Transverse colon (tissue), 4 donors: ENCODE measurements around the gene RNPEP. TPM values are rescaled to one million over a fixed set of nuclear protein-coding genes. Genes with fewer than 3 reads are reported as not detected.

Source experiments
- DNase-seq: peaks from one replicate; pipeline ENCODE4 v3.0.0-alpha.2; 2019
- H3K27ac ChIP-seq, 4 donors: fragments of 200-600 bp; sonication (generic); 2 replicates each; pipeline ENCODE4 v1.5.1; 2016 to 2018; ENCODE audit warnings: inconsistent platforms in 4 of 4
- H3K27me3 ChIP-seq: fragments of 200-600 bp; sonication (generic); 2 replicates; pipeline ENCODE4 v1.5.1; 2017; ENCODE audit warnings: inconsistent platforms
- H3K36me3 ChIP-seq, 4 donors: fragments of 200-600 bp; sonication (generic); 2 replicates each; pipeline ENCODE4 v1.5.1; 2017 to 2019; ENCODE audit warnings: inconsistent platforms in 4 of 4
- H3K4me1 ChIP-seq, 4 donors: fragments of 200-600 bp; sonication (generic); 2 replicates each; pipeline ENCODE4 v1.5.1; 2017 to 2020; ENCODE audit warnings: inconsistent platforms in 4 of 4
- H3K4me3 ChIP-seq, 4 donors: fragments of 200-600 bp; sonication (generic); 1 replicate in 1 of 4; 2 replicates in 3 of 4; pipeline versions ENCODE4 v1.5.1 to v1.6.1; 2017 to 2019; ENCODE audit warnings: inconsistent platforms in 4 of 4
- H3K9me3 ChIP-seq, 2 donors: fragments of 200-600 bp; sonication (generic); 2 replicates each; pipeline ENCODE4 v1.5.1; 2017 to 2019; ENCODE audit warnings: inconsistent platforms in 2 of 2
- CTCF ChIP-seq, 5 experiments: fragments of 200-600 bp in 3 of 5; fragments of 450-650 bp in 2 of 5; sonication (generic) in 3 of 5; IDR thresholded peaks; 1 replicate in 2 of 5; 2 replicates in 3 of 5; pipeline ENCODE4 v1.5.1; 2016 to 2017; ENCODE audit warnings: antibody characterized with exemption in 5 of 5, inconsistent platforms in 3 of 5, mild to moderate bottlenecking in 2 of 5, moderate library complexity in 1 of 5
- EP300 ChIP-seq: sonication (generic); formaldehyde crosslinking; IDR thresholded peaks from one replicate; pipeline ENCODE4 v1.6.1; 2017; ENCODE audit warnings: antibody characterized with exemption, low read depth
- POLR2A ChIP-seq: fragments of 450-650 bp; IDR thresholded peaks from one replicate; pipeline ENCODE4 v1.6.1; 2016; ENCODE audit warnings: antibody characterized with exemption, mild to moderate bottlenecking, moderate library complexity
- POLR2AphosphoS5 ChIP-seq, 3 donors: sonication (generic); formaldehyde crosslinking; IDR thresholded peaks; one replicate each; pipeline ENCODE4 v1.6.1; 2016; ENCODE audit warnings: antibody characterized with exemption in 3 of 3
- WGBS, 2 donors: methylation state at CpG; one replicate each; pipeline ENCODE4 v1.1.5; 2018; ENCODE audit warnings: low coverage in 1 of 2; 5-methylcytosine and 5-hydroxymethylcytosine counted together
- in situ Hi-C, 4 donors: fragments of 200-750 bp; cut with MboI; loops; one replicate each; pipeline versions ENCODE4 v1.15.0 to v1.15.1; 2017; ENCODE audit warnings: low sequenced_read_pairs in 3 of 4, low pct_ligation_motif_present in 1 of 4, low pct_unique_long_range_greater_than_20kb in 1 of 4
- intact Hi-C: fragments of 100-400 bp; cut with DNase I; formaldehyde crosslinking; loops from one replicate; pipeline ENCODE4 v1.15.1; 2023; ENCODE audit warnings: low total_unique reads
- total RNA-seq, 4 donors: library from RNA; depleted of rRNA; stranded (reverse); fragments of >200 nt; gene quantifications; one replicate each; pipeline ENCODE4 v1.1.0, GENCODE V29; 2016

Gene RNPEP
- total RNA-seq, 4 donors from 2014 or later = 118 to 285 (median 184) TPM

GRCh38 chr1:202012544-202013478 lies 30.4 kb downstream of the RNPEP start:
- Histone ChIP-seq H3K27ac (peak overlapping the region; percentile 91 to 94 (median 92)), H3K4me3 (peak overlapping the region; percentile 34 to 72 (median 54)), H3K27me3 (no peaks in the 10 kb centered on the region), H3K36me3 (peaks cover 0 to 24% (median 2%) of the 10 kb centered on the region in 4 donors), H3K9me3 (no peaks in the 10 kb centered on the region), H3K4me1 (peaks cover 0 to 24% (median 12%) of the 10 kb centered on the region in 4 donors)
- in situ Hi-C loops = loop anchor here in 3 of 4 donors (10.0 kb wide), 1 partner anchor 102 kb away; no protein-coding TSS in a partner anchor
- intact Hi-C loops = no loop called here
- peak; percentile 60 for DNase-seq
- no peak for TF ChIP-seq EP300
- peak in 2 of 3 donors; percentile 67 to 68 for TF ChIP-seq POLR2AphosphoS5 (IDR thresholded peaks at IDR 0.05)
- peak; percentile 47 for TF ChIP-seq POLR2A
- peak in 1 of 5 experiments; percentile 23 for TF ChIP-seq CTCF (IDR thresholded peaks at IDR 0.05)
- WGBS, 2 donors = 62% methylated on average over 35 of the region's 35 CpGs; no CpG with 5 or more reads in 1 of the 2 donors

- H3K36me3 ChIP-seq = peaks cover 0 to 24% (median 2%) of the 10 kb centered on the region in 4 donors
- DNase-seq = peak; percentile 46
- in situ Hi-C loops = loop anchor here in 3 of 4 donors (10.0 kb wide), 1 partner anchor 101 kb away; no protein-coding TSS in a partner anchor
Observed at GRCh38 chr1:202013603-202014002, 31.2 kb downstream of the RNPEP start.

GRCh38 chr1:202014060-202014459 lies 31.6 kb downstream of the RNPEP start:
- peaks cover 0 to 18% (median 10%) of the 10 kb centered on the region in 4 donors for H3K4me1 ChIP-seq

More at GRCh38 chr1:202013603-202014002, 31.2 kb downstream of the RNPEP start:
- no peaks in the 10 kb centered on the region for H3K27me3 ChIP-seq
- 58 to 75% methylated on average over 4 to 12 of the region's 12 CpGs for WGBS, 2 donors
- intact Hi-C loops = no loop called here
- H3K4me3 ChIP-seq = peak overlapping the region; percentile 34 to 72 (median 54)
- TF ChIP-seq POLR2AphosphoS5 (IDR thresholded peaks at IDR 0.05) (peak in 1 of 3 donors; percentile 57), POLR2A (no peak)
- peaks cover 0 to 20% (median 10%) of the 10 kb centered on the region in 4 donors for H3K4me1 ChIP-seq
- peak overlapping the region; percentile 91 to 94 (median 92) for H3K27ac ChIP-seq
- no peaks in the 10 kb centered on the region for H3K9me3 ChIP-seq

More at GRCh38 chr1:202014060-202014459, 31.6 kb downstream of the RNPEP start:
- intact Hi-C loops (no loop called here), in situ Hi-C loops (loop anchor here in 3 of 4 donors (10.0 kb wide), 1 partner anchor 101 kb away; no protein-coding TSS in a partner anchor)
- WGBS, 2 donors = 33 to 80% methylated on average over 2 to 6 of the region's 6 CpGs
- peak overlapping the region; percentile 91 to 94 (median 92) for H3K27ac ChIP-seq
- no peaks in the 10 kb centered on the region for H3K27me3 ChIP-seq
- H3K9me3 ChIP-seq = no peaks in the 10 kb centered on the region
- H3K36me3 ChIP-seq = peaks cover 0 to 24% (median 2%) of the 10 kb centered on the region in 4 donors
- TF ChIP-seq CTCF (IDR thresholded peaks at IDR 0.05) (no peak), POLR2A (no peak), POLR2AphosphoS5 (IDR thresholded peaks at IDR 0.05) (peak; percentile 11 to 73 (median 66))
- peak overlapping the region; percentile 5 to 72 (median 54) for H3K4me3 ChIP-seq
- peak; percentile 32 for DNase-seq
